Measurements from ENCODE around the gene NR1I2. TPM values are rescaled to one million over a fixed set of nuclear protein-coding genes. Genes with fewer than 3 reads are reported as not detected.

Gene NR1I2
- total RNA-seq, 2 experiments from 2014 or later: 0.70 to 1.0 TPM

- DNase-seq (no peak), ATAC-seq (no peak)
- Mint-ChIP-seq H3K36me3 (ENCODE audit: low read depth) (no peaks in the 10 kb centered on the region), H3K27me3 (peaks cover 10% of the 10 kb centered on the region), H3K4me3 (no peak overlapping the region), H3K27ac (no peak overlapping the region), H3K9me3 (no peaks in the 10 kb centered on the region), H3K4me1 (ENCODE audit: low read depth) (no peaks in the 10 kb centered on the region)
- CTCF ChIA-PET: no interaction called here
- POLR2A ChIA-PET: no interaction called here
- TF ChIP-seq CTCF (IDR thresholded peaks at IDR 0.05): no peak
- intact Hi-C loops (cut with micrococcal nuclease): no loop called here
These were observed 13.8 kb upstream of the NR1I2 start for GRCh38 chr3:119767936-119768601.

- CTCF ChIA-PET: no interaction called here
- H3K27me3 Mint-ChIP-seq: peaks cover 5% of the 10 kb centered on the region
These were observed 13.1 kb upstream of the NR1I2 start for GRCh38 chr3:119768668-119769393.

GRCh38 chr3:119769394-119770149 is 12.3 kb upstream of the NR1I2 start:
- no peaks in the 10 kb centered on the region for H3K36me3 Mint-ChIP-seq (ENCODE audit: low read depth)
- H3K27me3 Mint-ChIP-seq: peaks cover 4% of the 10 kb centered on the region
- CTCF ChIA-PET: no interaction called here
- no peak for ATAC-seq
- DNase-seq: no peak
- H3K9me3 Mint-ChIP-seq: no peaks in the 10 kb centered on the region
- no peaks in the 10 kb centered on the region for H3K4me1 Mint-ChIP-seq (ENCODE audit: low read depth)
- no peak overlapping the region for H3K27ac Mint-ChIP-seq
- POLR2A ChIA-PET: no interaction called here
- intact Hi-C loops (cut with micrococcal nuclease): no loop called here
- no peak overlapping the region for H3K4me3 Mint-ChIP-seq
- no peak for TF ChIP-seq CTCF (IDR thresholded peaks at IDR 0.05)

More at GRCh38 chr3:119768668-119769393, 13.1 kb upstream of the NR1I2 start:
- no peak for DNase-seq
- Mint-ChIP-seq H3K4me1 (ENCODE audit: low read depth) (no peaks in the 10 kb centered on the region), H3K4me3 (no peak overlapping the region), H3K36me3 (ENCODE audit: low read depth) (no peaks in the 10 kb centered on the region), H3K9me3 (no peaks in the 10 kb centered on the region), H3K27ac (no peak overlapping the region)
- TF ChIP-seq CTCF (IDR thresholded peaks at IDR 0.05): no peak
- intact Hi-C loops (cut with micrococcal nuclease): no loop called here
- ATAC-seq: no peak
- POLR2A ChIA-PET: no interaction called here

GRCh38 chr3:119774444-119774843 is 7.5 kb upstream of the NR1I2 start:
- intact Hi-C loops (cut with micrococcal nuclease): no loop called here
- Mint-ChIP-seq H3K4me1 (ENCODE audit: low read depth) (no peaks in the 10 kb centered on the region), H3K4me3 (no peak overlapping the region), H3K36me3 (ENCODE audit: low read depth) (peaks cover 3% of the 10 kb centered on the region), H3K27ac (no peak overlapping the region), H3K27me3 (no peaks in the 10 kb centered on the region), H3K9me3 (peaks cover 7% of the 10 kb centered on the region)
- no peak for ATAC-seq
- ChIA-PET CTCF (no interaction called here), POLR2A (interaction anchor here (1.0 kb wide), 1 partner anchor 35 kb away, joined by 3 read pairs; no protein-coding TSS in a partner anchor)
- no peak for TF ChIP-seq CTCF (IDR thresholded peaks at IDR 0.05)
- no peak for DNase-seq

GRCh38 chr3:119776304-119776703 is 5.6 kb upstream of the NR1I2 start:
- H3K9me3 Mint-ChIP-seq: peaks cover 7% of the 10 kb centered on the region
- DNase-seq (no peak), ATAC-seq (no peak)
- CTCF ChIA-PET: no interaction called here
- intact Hi-C loops (cut with micrococcal nuclease): no loop called here
- peaks cover 4% of the 10 kb centered on the region for H3K4me1 Mint-ChIP-seq (ENCODE audit: low read depth)
- H3K27ac Mint-ChIP-seq: no peak overlapping the region
- no peak overlapping the region for H3K4me3 Mint-ChIP-seq
- no peak for TF ChIP-seq CTCF (IDR thresholded peaks at IDR 0.05)
- H3K36me3 Mint-ChIP-seq (ENCODE audit: low read depth): peaks cover 3% of the 10 kb centered on the region
- H3K27me3 Mint-ChIP-seq: no peaks in the 10 kb centered on the region
- POLR2A ChIA-PET: no interaction called here
